ENCODE data around the gene MICU2. TPM values are rescaled to one million over a fixed set of nuclear protein-coding genes. Genes with fewer than 3 reads are reported as not detected.

Gene MICU2
- total and polyA plus RNA-seq, 10 of the 15 experiments (the other 5 are each of a cell fraction or from before 2014, with no cell fraction given), result 17.7 to 56.6 (median 43.8) TPM

GRCh38 chr13:21584973-21585592, 18.9 kb downstream of the MICU2 start:
- peaks cover 4% of the 10 kb centered on the region for H3K4me1 ChIP-seq (ENCODE audit: control insufficient read depth, insufficient read depth, low read length)
- RAD21 ChIA-PET (ENCODE audit: unreplicated experiment), result no interaction called here
- no peak overlapping the region for H2AFZ ChIP-seq (ENCODE audit: control insufficient read depth, low read depth, low read length)
- intact Hi-C loops (cut with micrococcal nuclease; ENCODE audit: unreplicated experiment), result no loop called here
- CTCF ChIA-PET, result interaction anchor here (1.0 to 1.4 kb wide), 2 partner anchors 9 to 16 kb away, joined by 4 to 5 read pairs; no protein-coding TSS in a partner anchor
- TF ChIP-seq JUND (IDR thresholded peaks at IDR 0.05; ENCODE audit: low read depth, low read length), result no peak
- no peak for TF ChIP-seq YBX1 (IDR thresholded peaks at IDR 0.05)
- no peak for TF ChIP-seq CBFB (IDR thresholded peaks at IDR 0.05; ENCODE audit: low read depth)
- no peaks in the 10 kb centered on the region for H4K20me1 ChIP-seq (ENCODE audit: control insufficient read depth, insufficient read depth)
- DNase-seq (ENCODE audit: low read depth, low spot score) (no peak), ATAC-seq (no peak), FAIRE-seq (no peak)
- H3K79me2 ChIP-seq (ENCODE audit: control insufficient read depth, insufficient read depth, low read length), result peaks cover 4% of the 10 kb centered on the region
- no peak overlapping the region for H3K4me2 ChIP-seq (ENCODE audit: control insufficient read depth, insufficient read depth)
- WGBS (ENCODE audit: insufficient coverage, insufficient replicate concordance, low lambda C conversion rate, missing lambda C conversion rate), result 100% methylated on average over 1 of the region's 1 CpG
- no TSS peak for BruUV-seq (replicated peaks)
- H3K36me3 ChIP-seq (ENCODE audit: control insufficient read depth in 2 of 2, insufficient read depth in 2 of 2, low read length in 1 of 2), result 0 out of 4 replicates have a peak, but pooled peaks cover 0 to 2% of the 10 kb centered on the region in 2 experiments
- in situ Hi-C loops (cut with MboI), result no loop called here
- POLR2A ChIA-PET, result no interaction called here
- H3K9ac ChIP-seq (ENCODE audit: control insufficient read depth, insufficient read depth, low read length), result no peak overlapping the region
- no peak overlapping the region for H3K4me3 ChIP-seq
- H3K27me3 ChIP-seq (replicated peaks in 1 of 2; ENCODE audit: control insufficient read depth in 2 of 2, insufficient read depth in 2 of 2, low read length in 1 of 2), result no peaks in the 10 kb centered on the region
- H3K9me3 ChIP-seq (replicated peaks; ENCODE audit: control insufficient read depth, insufficient read depth, low read length), result peaks cover 8% of the 10 kb centered on the region
- no peak overlapping the region for H3K27ac ChIP-seq (ENCODE audit: control insufficient read depth, insufficient read depth)
- SMC1A ChIA-PET (ENCODE audit: uncharacterized antibody, unreplicated experiment), result interaction anchor here (0.6 to 1.2 kb wide), 2 partner anchors 10 to 1939 kb away, joined by 3 read pairs; no protein-coding TSS in a partner anchor

GRCh38 chr13:21583478-21583877, 20.5 kb downstream of the MICU2 start:
- BruUV-seq (replicated peaks), result no TSS peak
- peaks cover 4% of the 10 kb centered on the region for H3K4me1 ChIP-seq (ENCODE audit: control insufficient read depth, insufficient read depth, low read length)
- ChIA-PET CTCF (interaction anchor here (0.6 kb wide), 1 partner anchor 1036 kb away, joined by 3 read pairs; no protein-coding TSS in a partner anchor), POLR2A (no interaction called here), RAD21 (ENCODE audit: unreplicated experiment) (no interaction called here), SMC1A (ENCODE audit: uncharacterized antibody, unreplicated experiment) (interaction anchor here (0.7 to 1.2 kb wide), 3 partner anchors 8 to 1174 kb away, joined by 3 to 4 read pairs (median 4); no protein-coding TSS in a partner anchor)
- ATAC-seq, result no peak
- H3K36me3 ChIP-seq (ENCODE audit: control insufficient read depth in 2 of 2, insufficient read depth in 2 of 2, low read length in 1 of 2), result 0 out of 4 replicates have a peak, but pooled peaks cover 0 to 2% of the 10 kb centered on the region in 2 experiments
- 98% methylated on average over 2 of the region's 2 CpGs for WGBS (ENCODE audit: insufficient coverage, insufficient replicate concordance, low lambda C conversion rate, missing lambda C conversion rate)
- H3K4me3 ChIP-seq, result no peak overlapping the region
- no peak overlapping the region for H3K4me2 ChIP-seq (ENCODE audit: control insufficient read depth, insufficient read depth)
- H3K27ac ChIP-seq (ENCODE audit: control insufficient read depth, insufficient read depth), result no peak overlapping the region
- peaks cover 4% of the 10 kb centered on the region for H3K79me2 ChIP-seq (ENCODE audit: control insufficient read depth, insufficient read depth, low read length)
- in situ Hi-C loops (cut with MboI), result no loop called here
- no peak for FAIRE-seq
- DNase-seq (ENCODE audit: low read depth, low spot score), result no peak
- H2AFZ ChIP-seq (ENCODE audit: control insufficient read depth, low read depth, low read length), result no peak overlapping the region
- no peaks in the 10 kb centered on the region for H4K20me1 ChIP-seq (ENCODE audit: control insufficient read depth, insufficient read depth)
- peaks cover 8% of the 10 kb centered on the region for H3K9me3 ChIP-seq (replicated peaks; ENCODE audit: control insufficient read depth, insufficient read depth, low read length)
- no peaks in the 10 kb centered on the region for H3K27me3 ChIP-seq (replicated peaks in 1 of 2; ENCODE audit: control insufficient read depth in 2 of 2, insufficient read depth in 2 of 2, low read length in 1 of 2)
- intact Hi-C loops (cut with micrococcal nuclease; ENCODE audit: unreplicated experiment), result no loop called here
- H3K9ac ChIP-seq (ENCODE audit: control insufficient read depth, insufficient read depth, low read length), result no peak overlapping the region
- TF ChIP-seq, protein P1, sequence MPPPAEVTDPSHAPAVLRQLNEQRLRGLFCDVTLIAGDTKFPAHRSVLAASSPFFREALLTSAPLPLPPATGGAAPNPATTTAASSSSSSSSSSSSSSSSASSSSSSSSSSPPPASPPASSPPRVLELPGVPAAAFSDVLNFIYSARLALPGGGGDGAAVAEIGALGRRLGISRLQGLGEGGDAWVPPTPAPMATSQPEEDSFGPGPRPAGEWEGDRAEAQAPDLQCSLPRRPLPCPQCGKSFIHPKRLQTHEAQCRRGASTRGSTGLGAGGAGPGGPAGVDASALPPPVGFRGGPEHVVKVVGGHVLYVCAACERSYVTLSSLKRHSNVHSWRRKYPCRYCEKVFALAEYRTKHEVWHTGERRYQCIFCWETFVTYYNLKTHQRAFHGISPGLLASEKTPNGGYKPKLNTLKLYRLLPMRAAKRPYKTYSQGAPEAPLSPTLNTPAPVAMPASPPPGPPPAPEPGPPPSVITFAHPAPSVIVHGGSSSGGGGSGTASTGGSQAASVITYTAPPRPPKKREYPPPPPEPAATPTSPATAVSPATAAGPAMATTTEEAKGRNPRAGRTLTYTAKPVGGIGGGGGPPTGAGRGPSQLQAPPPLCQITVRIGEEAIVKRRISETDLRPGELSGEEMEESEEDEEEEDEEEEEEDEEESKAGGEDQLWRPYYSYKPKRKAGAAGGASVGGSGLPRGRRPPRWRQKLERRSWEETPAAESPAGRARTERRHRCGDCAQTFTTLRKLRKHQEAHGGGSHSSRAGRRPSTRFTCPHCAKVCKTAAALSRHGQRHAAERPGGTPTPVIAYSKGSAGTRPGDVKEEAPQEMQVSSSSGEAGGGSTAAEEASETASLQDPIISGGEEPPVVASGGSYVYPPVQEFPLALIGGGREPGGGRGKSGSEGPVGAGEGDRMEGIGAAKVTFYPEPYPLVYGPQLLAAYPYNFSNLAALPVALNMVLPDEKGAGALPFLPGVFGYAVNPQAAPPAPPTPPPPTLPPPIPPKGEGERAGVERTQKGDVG (CRISPR knock-in tag; IDR thresholded peaks at IDR 0.05), result no peak
- no peak for TF ChIP-seq ETV6 (conservative IDR thresholded peaks at IDR 0.05 in 1 of 2, IDR thresholded peaks at IDR 0.05 in 1 of 2; ENCODE audit: borderline replicate concordance in 1 of 2, low read depth in 1 of 2)
- TF ChIP-seq JUNB (IDR thresholded peaks at IDR 0.05), result no peak
- TF ChIP-seq SMARCA5 (IDR thresholded peaks at IDR 0.05), result no peak
- no peak for TF ChIP-seq ZNF217 (IDR thresholded peaks at IDR 0.05)
- no peak for TF ChIP-seq TAF1 (IDR thresholded peaks at IDR 0.05; ENCODE audit: borderline replicate concordance, low read depth, low read length)
- TF ChIP-seq, protein P2, sequence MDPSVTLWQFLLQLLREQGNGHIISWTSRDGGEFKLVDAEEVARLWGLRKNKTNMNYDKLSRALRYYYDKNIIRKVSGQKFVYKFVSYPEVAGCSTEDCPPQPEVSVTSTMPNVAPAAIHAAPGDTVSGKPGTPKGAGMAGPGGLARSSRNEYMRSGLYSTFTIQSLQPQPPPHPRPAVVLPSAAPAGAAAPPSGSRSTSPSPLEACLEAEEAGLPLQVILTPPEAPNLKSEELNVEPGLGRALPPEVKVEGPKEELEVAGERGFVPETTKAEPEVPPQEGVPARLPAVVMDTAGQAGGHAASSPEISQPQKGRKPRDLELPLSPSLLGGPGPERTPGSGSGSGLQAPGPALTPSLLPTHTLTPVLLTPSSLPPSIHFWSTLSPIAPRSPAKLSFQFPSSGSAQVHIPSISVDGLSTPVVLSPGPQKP (IDR thresholded peaks at IDR 0.05; ENCODE audit: low read depth, low read length), result no peak
- no peak for TF ChIP-seq ZNF207 (IDR thresholded peaks at IDR 0.05; ENCODE audit: borderline replicate concordance)
- no peak for TF ChIP-seq JUND (IDR thresholded peaks at IDR 0.05; ENCODE audit: low read depth, low read length)
- TF ChIP-seq CBX5 (IDR thresholded peaks at IDR 0.05; ENCODE audit: low read depth), result no peak
- no peak for TF ChIP-seq POLR2A (IDR thresholded peaks at IDR 0.05; ENCODE audit: low read depth, low read length)
- no peak for TF ChIP-seq PAX8 (IDR thresholded peaks at IDR 0.05)

Measured in GM12878 (cell line).